Parietal lobe (tissue), 2 donors: Measurements from ENCODE around the gene SPPL2A. TPM values are rescaled to one million over a fixed set of nuclear protein-coding genes. Genes with fewer than 3 reads are reported as not detected.

Source experiments
- small RNA-seq: library from RNA; depleted of rRNA; stranded (forward); fragments of <200 nt; gene quantifications from one replicate; pipeline ENCODE3, GENCODE V24; 2014; ENCODE audit warnings: low replicate concordance
- total RNA-seq: library from RNA; depleted of rRNA; stranded (reverse); fragments of >200 nt; gene quantifications from one replicate; pipeline ENCODE4 v1.2.3, GENCODE V29; 2014

The SPPL2A gene
- total RNA-seq: 54.5 TPM

GRCh38 chr15:50765195-50765967 lies at the start of gene SPPL2A:
Gene SPPL2A, minus strand, starts transcription at chr15:50765706. Its CDS starts 173 bp downstream, at chr15:50765533.

GRCh38 chr15:50686469-50687301 lies 78.8 kb downstream of the SPPL2A start, which contains the start of gene TRPM7:
Gene TRPM7, minus strand, starts transcription at chr15:50686797. Its CDS starts 264 bp downstream, at chr15:50686533.

Small RNAs within 50 kb of the gene (small RNA-seq; reads per million reads assigned to genes)
- not detected for gene AC012100.1
- not detected for gene RN7SL354P

Other genes starting within 250 kb of the SPPL2A start
- not detected for gene USP50, start 219.0 kb downstream of the SPPL2A start, total RNA-seq
- gene TRPM7, start 78.9 kb downstream of the SPPL2A start, total RNA-seq: 87.0 TPM
- 16.3 TPM for gene AP4E1, start 143.0 kb upstream of the SPPL2A start, total RNA-seq